H1 (cell line): ENCODE measurements around the gene PDE4D. TPM values are rescaled to one million over a fixed set of nuclear protein-coding genes. Genes with fewer than 3 reads are reported as not detected.

ENCODE experiments used
- ASH2L ChIP-seq: fragments of 200-600, 300-600 bp; sonication (generic); IDR thresholded peaks from one replicate; pipeline ENCODE4 v1.7.1; 2017; ENCODE audit warnings: low read length
- CHD1 ChIP-seq: IDR thresholded peaks from 2 replicates; pipeline ENCODE4 v1.6.1; 2012; ENCODE audit warnings: low read depth, low read length, improper control_type of control experiment
- CHD2 ChIP-seq: IDR thresholded peaks from 2 replicates; pipeline ENCODE4 v1.6.1; 2012; ENCODE audit warnings: low read length, improper control_type of control experiment
- SIX5 ChIP-seq: IDR thresholded peaks from 2 replicates; pipeline ENCODE4 v1.6.1; 2011; ENCODE audit warnings: mild to moderate bottlenecking, low read depth, low read length
- ZNF274 ChIP-seq: IDR thresholded peaks from 2 replicates; pipeline ENCODE4 v1.7.0; 2012; ENCODE audit warnings: low read length, borderline replicate concordance; ENCODE audit errors: extremely low read depth
- polyA plus RNA-seq, 7 experiments: library from polyadenylated mRNA; depleted of rRNA in 3 of 7; stranded (reverse) in 5 of 7; unstranded in 2 of 7; fragments of >200 nt in 5 of 7; fragments of 200-250 nt in 2 of 7; gene quantifications; 1 replicate in 5 of 7; 2 replicates in 1 of 7; 4 replicates in 1 of 7; pipeline versions ENCODE4 v1.2.1 to v1.2.3, GENCODE V29; 2011 to 2013; ENCODE audit warnings: missing spikeins in 2 of 7, mixed read lengths in 2 of 7
- total RNA-seq: library from RNA; stranded (reverse); fragmentation: NEBNext Ultra II Directional; extraction: Animal tissue kit (Norgen Biotek cat#: 25700); gene quantifications from 2 replicates; pipeline ENCODE4 v1.2.1, GENCODE V29; 2021

The PDE4D gene
- total and polyA plus RNA-seq, 2 of the 8 experiments (the other 6 are each of a cell fraction or from before 2014, with no cell fraction given) = 2.3 to 3.7 TPM

DNA sequence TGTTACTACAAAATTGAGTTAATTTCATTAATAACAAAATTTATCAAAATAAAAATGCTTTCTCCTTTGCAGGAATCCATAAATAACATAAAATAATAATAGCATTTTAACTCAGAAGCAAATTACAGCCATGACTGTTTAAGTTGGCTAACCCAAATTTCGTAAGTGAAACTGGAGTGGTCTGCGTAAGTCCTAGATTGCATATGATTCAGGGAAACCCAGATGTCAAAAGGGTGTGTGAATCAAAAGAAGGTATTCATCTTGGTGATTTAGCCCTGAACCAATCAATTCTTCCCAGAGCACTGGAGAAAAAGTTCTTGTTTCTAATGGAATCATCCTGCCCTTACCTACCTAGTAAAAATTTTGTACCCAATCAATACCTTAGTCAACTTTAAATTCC is 763.1 kb downstream of the PDE4D start (continued):
- no peak for TF ChIP-seq ASH2L
- TF ChIP-seq CHD2 = no peak
- no peak for TF ChIP-seq ZNF274
- no peak for TF ChIP-seq SIX5
- no peak for TF ChIP-seq CHD1
